Inflammatory macrophage treated with lipopolysaccharide for 4 hours (primary cell): ENCODE results near the gene RANBP9.
A peak's percentile ranks its signal among the peaks of the same experiment; 100 is the strongest.

Experiments
- DNase-seq: peaks from one replicate; pipeline ENCODE4 v3.0.0-alpha.2; 2020

Gene RANBP9

DNA sequence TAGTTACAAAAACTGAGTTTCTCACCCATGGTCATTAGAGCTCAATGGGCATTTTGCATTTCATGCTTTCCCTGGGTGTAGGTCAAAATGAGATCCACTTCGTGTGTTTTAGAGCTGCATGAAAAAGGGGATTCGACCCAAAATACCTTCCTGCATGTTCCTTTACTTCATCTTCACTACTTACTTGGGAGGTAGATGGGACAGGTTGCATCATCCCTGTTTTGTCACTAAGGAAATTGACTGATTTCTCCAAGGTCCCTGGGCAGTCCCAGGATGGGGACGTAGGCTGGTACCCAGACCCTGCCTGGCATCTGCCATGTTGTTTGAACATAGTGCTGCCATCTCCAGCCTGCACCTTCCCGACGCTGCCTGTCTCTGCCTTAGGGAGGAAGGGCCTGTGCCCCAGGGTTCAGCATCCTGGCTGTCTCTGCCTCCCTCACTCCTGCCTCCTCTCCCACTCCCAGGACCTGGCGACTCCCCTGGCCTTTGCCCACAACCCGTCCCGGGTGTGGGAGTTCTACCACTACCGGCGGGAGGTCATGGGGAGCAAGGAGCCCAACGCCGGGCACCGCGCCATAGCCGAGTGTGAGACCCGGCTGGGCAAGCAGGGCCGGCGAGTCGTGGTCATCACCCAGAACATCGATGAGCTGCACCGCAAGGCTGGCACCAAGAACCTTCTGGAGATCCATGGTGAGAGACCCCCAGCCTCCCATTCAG is 120.3 kb downstream of the RANBP9 start:
- no peak for DNase-seq

DNA sequence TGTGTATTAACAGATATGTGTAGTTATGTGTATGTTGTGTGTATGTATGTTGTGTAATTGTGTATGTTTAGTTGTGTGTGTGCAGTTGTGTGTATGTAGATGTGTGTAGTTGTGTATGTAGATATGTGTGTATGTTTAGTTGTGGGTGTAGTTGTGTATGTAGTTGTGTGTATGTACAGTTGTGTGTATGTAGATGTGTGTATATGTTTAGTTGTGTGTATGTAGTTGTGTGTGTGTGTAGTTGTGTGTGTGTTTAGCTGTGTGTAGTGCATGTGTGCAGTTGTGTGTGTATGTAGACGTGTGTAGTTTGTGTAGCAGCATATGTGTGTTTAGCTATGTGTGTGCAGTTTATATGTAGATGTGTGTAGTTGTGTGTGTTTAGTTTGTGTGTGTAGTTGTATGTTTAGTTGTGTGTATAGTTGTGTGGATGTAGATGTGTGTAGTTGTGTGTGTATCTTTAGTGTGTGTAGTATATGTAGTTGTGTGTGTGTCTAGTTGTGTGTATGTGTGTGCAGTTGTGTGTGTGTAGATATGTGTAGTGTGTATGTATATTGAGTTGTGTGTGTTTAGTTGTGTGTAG is 121.0 kb downstream of the RANBP9 start:
- no peak for DNase-seq

- DNase-seq, result no peak
Observed at GRCh38 chr6:13589801-13590200, 121.8 kb downstream of the RANBP9 start.

GRCh38 chr6:13586603-13587542 is 124.8 kb downstream of the RANBP9 start:
- DNase-seq, result no peak

DNA sequence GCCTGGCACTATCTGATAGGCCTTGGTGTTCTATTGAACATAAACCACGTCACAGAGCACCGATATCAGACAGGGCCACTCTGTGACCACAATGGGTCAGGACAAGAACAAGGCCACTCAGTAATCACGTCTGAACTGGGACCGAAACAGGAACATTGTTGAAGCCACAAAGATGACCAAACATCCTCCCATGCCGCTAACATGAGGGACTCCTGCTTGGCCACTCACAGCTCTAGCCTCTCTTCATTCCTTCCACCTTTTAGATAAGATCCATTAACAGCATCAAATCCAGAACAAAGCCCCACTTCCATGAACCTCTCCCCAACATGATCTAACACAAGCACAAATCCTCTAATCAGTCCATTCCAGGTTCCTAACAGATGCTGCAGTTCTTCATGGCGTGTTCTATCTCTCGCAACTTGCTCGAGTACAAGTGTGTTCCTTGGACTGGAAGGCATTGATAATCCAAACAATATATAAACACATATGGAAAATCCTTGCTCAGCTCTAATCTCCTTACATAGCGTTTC is 129.9 kb downstream of the RANBP9 start:
- DNase-seq, result peak; percentile 27

DNA sequence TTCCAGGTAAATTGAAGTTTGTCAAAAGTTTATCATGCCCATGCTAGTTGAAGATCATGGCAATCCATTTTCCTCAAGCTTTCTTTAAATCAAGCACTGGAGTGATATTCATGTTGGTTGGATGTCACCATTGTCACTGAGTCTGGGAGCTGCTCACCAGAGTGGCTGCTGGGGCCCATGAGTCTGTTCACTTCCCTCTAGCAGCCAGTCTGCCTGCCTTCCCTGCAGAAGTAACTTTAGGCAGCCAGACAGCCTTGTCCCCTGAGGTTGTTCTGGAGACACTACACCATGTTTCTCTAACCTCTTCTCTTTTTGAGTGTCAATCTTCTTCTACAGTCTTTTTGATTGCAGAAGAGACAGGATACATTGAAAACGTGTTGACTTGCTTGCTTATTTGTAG is 131.7 kb downstream of the RANBP9 start:
- peak; percentile 8 for DNase-seq

DNA sequence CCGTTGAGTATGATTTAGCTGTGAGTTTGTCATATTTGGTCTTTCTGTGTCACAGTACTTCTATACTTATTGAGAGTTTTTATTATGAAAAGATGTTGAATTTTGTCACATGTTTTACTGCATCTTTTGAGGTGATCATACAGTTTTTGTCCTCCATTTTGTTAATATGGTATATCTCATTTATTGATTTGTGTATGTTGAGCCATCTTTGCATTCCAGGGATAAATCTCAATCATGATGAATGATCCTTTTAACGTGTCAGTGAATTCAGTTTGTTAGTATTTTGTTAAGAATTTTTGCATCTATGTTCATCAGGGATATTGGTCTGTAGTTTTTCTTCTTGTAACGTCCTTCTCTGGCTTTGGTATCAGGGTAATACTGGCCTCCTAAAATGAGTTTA is 133.7 kb downstream of the RANBP9 start:
- DNase-seq, result no peak

- no peak for DNase-seq
Observed at GRCh38 chr6:13576017-13576416, 135.6 kb downstream of the RANBP9 start.

DNA sequence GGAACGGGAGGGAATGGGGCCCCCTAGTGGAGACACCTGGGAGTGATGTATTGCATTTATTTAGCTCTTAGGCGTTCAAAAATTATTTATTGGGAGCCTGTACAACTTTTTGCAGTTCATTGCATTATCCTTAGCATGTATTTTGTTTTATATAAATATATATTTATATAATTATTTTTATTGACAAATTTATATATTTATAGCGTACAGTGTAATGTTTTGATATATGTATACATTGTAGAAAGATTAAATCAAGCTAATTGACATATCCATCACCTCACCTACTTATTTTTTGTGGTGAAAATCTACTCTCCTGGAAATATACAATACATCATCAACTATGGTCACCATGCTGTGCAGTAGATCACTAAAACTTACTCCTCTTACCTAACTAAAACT is 136.3 kb downstream of the RANBP9 start:
- DNase-seq, result no peak

DNA sequence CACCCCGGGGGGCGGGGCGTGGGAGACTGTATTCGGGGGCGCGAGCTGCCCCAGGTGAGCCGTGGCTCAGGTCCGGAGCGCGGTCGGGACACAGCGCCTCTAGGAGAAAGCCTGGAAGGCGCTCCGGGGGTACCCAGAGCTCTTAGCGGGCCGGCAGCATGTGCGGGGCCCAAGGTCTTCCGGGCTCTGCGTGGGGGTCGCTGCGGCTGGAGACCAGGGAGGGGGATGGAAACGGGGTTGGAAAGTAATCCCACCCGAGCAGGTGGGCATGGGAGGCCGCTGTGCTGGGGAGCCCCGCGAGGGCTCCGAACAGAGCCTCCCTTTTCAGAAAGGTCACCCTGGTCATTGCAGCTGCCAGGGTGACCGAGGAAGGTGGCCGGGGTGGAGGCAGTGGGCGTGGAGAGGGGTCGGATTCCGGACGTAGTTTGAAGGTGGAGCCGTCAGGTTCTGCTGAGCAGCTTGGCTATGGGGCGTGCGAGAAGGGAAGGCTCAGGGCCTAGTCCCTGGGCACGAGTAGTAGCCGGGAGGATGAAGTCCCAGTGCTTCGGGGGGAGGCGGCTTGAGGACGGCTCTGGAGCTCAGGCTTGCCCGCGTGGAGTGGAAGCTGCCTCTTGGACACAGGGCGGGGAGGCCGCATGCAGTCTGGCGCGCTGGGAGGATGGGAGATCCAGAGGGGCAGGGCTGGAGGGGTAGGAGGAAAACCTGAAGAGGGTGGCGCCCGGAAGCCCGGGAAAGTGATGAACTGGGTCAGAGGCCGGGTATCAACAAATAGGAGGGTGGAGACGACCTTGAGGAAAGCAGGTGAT is 136.9 kb downstream of the RANBP9 start, which contains the start of gene SIRT5:
TSS of gene SIRT5 (plus strand) at position 31 of the 806 bp plus-strand sequence. CDS start 9,510 bp downstream, outside the sequence.
- DNase-seq, result peak; percentile 67

DNA sequence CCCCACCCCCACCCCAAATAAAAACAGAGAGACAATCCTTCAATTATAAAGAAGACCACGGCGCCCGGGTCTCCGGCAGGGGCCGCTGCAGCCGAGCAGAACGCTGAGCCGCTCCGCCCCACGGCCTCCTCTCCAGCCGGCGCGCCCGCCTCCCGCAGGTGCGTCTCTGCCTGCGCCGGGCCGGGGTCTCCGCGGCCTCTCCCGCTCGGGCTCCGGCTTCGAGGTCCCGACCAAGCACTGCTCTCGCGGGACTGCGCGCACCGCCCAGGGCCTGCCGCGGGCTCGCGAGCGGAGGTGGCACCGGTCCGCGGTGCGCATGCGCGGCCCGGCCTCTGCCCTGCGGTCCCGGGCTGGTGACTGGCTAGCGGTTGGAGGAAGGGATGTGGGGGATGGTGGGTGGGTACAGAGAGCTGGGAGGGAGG is 137.5 kb downstream of the RANBP9 start:
- DNase-seq, result peak; percentile 91

DNA sequence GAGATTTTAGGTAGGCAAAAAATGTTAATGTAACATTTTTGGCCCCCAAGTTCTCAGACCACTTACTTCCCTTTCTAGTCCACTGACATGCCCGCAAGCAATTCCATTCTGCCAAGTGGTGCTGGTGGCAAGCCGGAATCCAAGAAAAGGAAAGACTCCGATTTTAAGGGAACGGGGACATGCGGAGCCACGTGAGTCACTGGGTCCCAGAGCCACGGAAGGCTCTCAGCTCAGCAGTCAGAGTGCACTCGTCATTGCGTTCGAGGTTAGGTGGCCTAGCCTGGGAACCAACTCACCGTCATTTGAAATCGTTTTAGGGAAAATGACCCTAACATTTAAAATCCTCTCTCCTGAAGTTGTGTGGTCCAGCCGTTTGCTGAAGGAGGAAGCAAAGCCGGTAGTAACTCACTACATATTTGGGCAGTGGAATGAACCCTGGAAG is 137.9 kb downstream of the RANBP9 start:
- DNase-seq, result peak; percentile 33

DNA sequence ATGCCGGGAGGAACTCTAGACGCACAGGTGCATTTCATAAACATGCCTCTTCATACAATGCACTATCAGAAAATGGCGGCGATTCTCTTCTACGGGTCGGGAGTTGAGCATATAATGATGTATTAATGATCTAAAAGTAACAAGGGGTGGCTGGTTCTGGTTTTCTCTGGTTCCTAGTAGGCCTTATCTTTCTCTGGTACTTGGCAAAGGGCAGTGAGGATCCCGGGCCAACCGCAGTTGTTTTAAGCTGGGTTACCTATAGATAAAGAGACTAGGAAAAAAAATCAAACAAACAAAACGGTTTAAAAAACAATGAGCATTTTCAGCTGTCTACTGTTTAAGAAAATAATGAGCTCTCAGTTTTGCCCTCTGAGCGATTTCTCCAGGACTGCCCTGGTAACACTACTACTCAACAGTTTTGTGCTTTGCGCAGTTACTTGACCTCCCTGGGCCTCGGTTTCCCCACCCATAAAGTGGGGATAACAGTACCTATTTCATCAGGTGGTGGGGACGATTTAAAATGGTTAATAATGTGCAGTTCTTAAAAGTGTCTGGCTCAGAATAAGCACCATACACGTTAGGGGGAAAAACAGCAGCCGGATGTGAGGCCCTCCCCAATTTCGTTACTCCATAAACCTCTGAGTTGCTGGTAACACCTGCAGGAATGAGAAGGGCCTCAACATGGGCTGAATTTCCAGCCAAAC is 138.5 kb downstream of the RANBP9 start:
- no peak for DNase-seq

DNA sequence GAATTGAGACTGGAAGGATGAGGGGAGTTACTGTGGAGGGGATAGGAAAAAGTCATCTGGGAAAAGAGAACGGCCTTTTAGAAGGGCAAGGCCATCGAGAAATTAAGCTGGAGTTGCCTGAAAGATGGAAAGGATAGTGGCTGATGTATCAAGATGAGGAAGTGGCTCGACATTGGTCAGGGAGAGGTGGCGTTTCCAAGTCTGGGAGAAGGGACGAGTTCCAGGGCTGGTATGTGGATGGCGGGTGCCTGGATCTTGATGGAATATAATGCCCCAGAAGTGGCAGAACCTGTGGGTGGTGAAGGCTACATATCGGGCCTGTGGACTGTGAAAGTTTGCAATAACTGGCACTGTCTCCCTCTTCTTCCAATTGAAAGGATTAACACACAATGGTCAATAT is 139.4 kb downstream of the RANBP9 start:
- no peak for DNase-seq
